K562 (cell line): ENCODE data around the gene COL4A1. TPM values are rescaled to one million over a fixed set of nuclear protein-coding genes. Genes with fewer than 3 reads are reported as not detected.

Source experiments
- ATAC-seq: fragments of 200-7000 bp; cut with Tn5 transposase; 3 replicates; pipeline ENCODE4 v1.9.1; 2020; ENCODE audit warnings: moderate library complexity
- BruUV-seq: library from RNA; stranded (reverse); fragments of 400-500 nt; replicated peaks from 2 replicates; lab custom pipeline; 2021; lab: Mats Ljungman, UMichigan
- CTCF ChIA-PET: fragments of 300-600 bp; formaldehyde crosslinking; extraction: SDS; loops from one replicate; lab custom pipeline; 2021; ENCODE audit warnings: low intra/inter-chr PET ratio; lab: Yijun Ruan, JAX
- POLR2A ChIA-PET: fragments of 300-600, 350-650 bp; sonication (Branson Sonifier 250); formaldehyde crosslinking; extraction: SDS; loops from one replicate; lab custom pipeline; 2021; ENCODE audit warnings: antibody characterized with exemption, inconsistent platforms; lab: Yijun Ruan, JAX
- DNase-seq, 4 experiments: peaks; one replicate each; pipeline versions ENCODE4 v3.0.0 to v3.0.0-alpha.2; 2011 to 2018; ENCODE audit warnings: low spot score in 3 of 4, mixed read lengths in 3 of 4; ENCODE audit errors: extremely low read depth in 1 of 4
- FAIRE-seq: peaks from 2 replicates; lab custom pipeline; 2011; peaks lifted over from hg19 to GRCh38; lab: Jason Lieb, UNC
- H2AFZ ChIP-seq: 2 replicates; pipeline ENCODE4 v1.6.0; 2011; ENCODE audit warnings: low read depth, low read length, control low read depth, inconsistent platforms
- H3K27ac ChIP-seq: fragments of 200-600 bp; 3 replicates; pipeline ENCODE4 v1.8.0; 2011; ENCODE audit warnings: low read depth, mild to moderate bottlenecking, control low read depth, inconsistent platforms, low read length, moderate library complexity, mixed read lengths; ENCODE audit errors: extremely low read depth
- H3K27me3 ChIP-seq, 2 experiments: fragments of 300-600 bp in 1 of 2; 2 replicates in 1 of 2; 3 replicates in 1 of 2; pipeline versions ENCODE4 v1.6.0 to v1.8.0; 2011; ENCODE audit warnings: inconsistent platforms in 2 of 2, low read length in 2 of 2, mild to moderate bottlenecking in 1 of 2, mixed read lengths in 1 of 2, moderate library complexity in 1 of 2; ENCODE audit not compliant: control insufficient read depth in 2 of 2, insufficient read depth in 2 of 2
- H3K36me3 ChIP-seq: fragments of 300-600 bp; 3 replicates; pipeline ENCODE4 v1.8.0; 2011; ENCODE audit warnings: mild to moderate bottlenecking, low read length, inconsistent platforms; ENCODE audit not compliant: control insufficient read depth, insufficient read depth
- H3K4me1 ChIP-seq, 2 experiments: fragments of 200-600 bp in 1 of 2; replicated peaks in 1 of 2; 2 replicates in 1 of 2; 3 replicates in 1 of 2; pipeline versions ENCODE4 v1.5.1 to v1.8.0; 2011; ENCODE audit warnings: inconsistent platforms in 2 of 2, low read length in 2 of 2, mild to moderate bottlenecking in 1 of 2, mixed read lengths in 1 of 2, moderate library complexity in 1 of 2; ENCODE audit not compliant: control insufficient read depth in 2 of 2, insufficient read depth in 2 of 2
- H3K4me2 ChIP-seq: 2 replicates; pipeline ENCODE4 v1.6.1; 2011; ENCODE audit warnings: low read length, control low read depth, inconsistent platforms, mixed read lengths; ENCODE audit not compliant: insufficient read depth
- H3K4me3 ChIP-seq: fragments of 200-600 bp; sonication (generic), shearing (Covaris generic); 2 replicates; pipeline ENCODE4 v1.5.1; 2016; ENCODE audit warnings: control low read depth, inconsistent platforms
- H3K79me2 ChIP-seq: fragments of 200-600 bp; 3 replicates; pipeline ENCODE4 v1.8.0; 2011; ENCODE audit warnings: low read length, inconsistent platforms; ENCODE audit not compliant: control insufficient read depth, insufficient read depth
- H3K9ac ChIP-seq, 2 experiments: 2 replicates each; pipeline versions ENCODE4 v1.6.0 to v1.6.1; 2011; ENCODE audit warnings: low read depth in 2 of 2, low read length in 2 of 2, control low read depth in 1 of 2, inconsistent platforms in 1 of 2, mild to moderate bottlenecking in 1 of 2, mixed read lengths in 1 of 2; ENCODE audit not compliant: insufficient read depth in 1 of 2
- H3K9me1 ChIP-seq: one replicate; pipeline ENCODE4 v1.6.0; 2011; ENCODE audit warnings: inconsistent platforms, mild to moderate bottlenecking, low read length, moderate library complexity; ENCODE audit not compliant: control insufficient read depth, insufficient read depth
- H3K9me3 ChIP-seq: replicated peaks from 2 replicates; pipeline ENCODE4 v1.5.1; 2011; ENCODE audit warnings: low read depth, low read length, inconsistent platforms; ENCODE audit not compliant: control insufficient read depth, insufficient read depth
- H4K20me1 ChIP-seq: replicated peaks from 2 replicates; pipeline ENCODE4 v1.6.1; 2011; ENCODE audit warnings: low read length, inconsistent platforms, mixed read lengths; ENCODE audit not compliant: control insufficient read depth, insufficient read depth
- CTCF ChIP-seq, 3 experiments: IDR thresholded peaks in 2 of 3; conservative IDR thresholded peaks in 1 of 3; 2 replicates each; pipeline ENCODE4 v1.5.1; 2011 to 2012; ENCODE audit warnings: low read length in 3 of 3, mild to moderate bottlenecking in 3 of 3, control low read depth in 2 of 3, improper control_type of control experiment in 1 of 3, inconsistent platforms in 1 of 3, low read depth in 1 of 3, mixed read lengths in 1 of 3, moderate library complexity in 1 of 3; ENCODE audit not compliant: insufficient read depth in 2 of 3
- EGR1 ChIP-seq: fragments of 450-650 bp; conservative IDR thresholded peaks from 2 replicates; pipeline ENCODE4 v1.6.1; 2017; ENCODE audit warnings: mild to moderate bottlenecking
- KLF13 ChIP-seq: fragments of 450-650 bp; IDR thresholded peaks from 2 replicates; pipeline ENCODE4 v1.6.1; 2016; ENCODE audit warnings: missing genetic modification characterization, low read depth, mild to moderate bottlenecking, missing compliant biosample characterization, moderate library complexity, borderline replicate concordance
- RAD21 ChIP-seq, 2 experiments: fragments of 250-450 bp in 1 of 2; fragments of 450-650 bp in 1 of 2; sonication (Bioruptor Pico) in 1 of 2; formaldehyde crosslinking in 1 of 2; IDR thresholded peaks in 1 of 2; conservative IDR thresholded peaks in 1 of 2; 2 replicates each; pipeline versions ENCODE4 v1.4.0 to v1.8.0; 2020 to 2022; ENCODE audit warnings: mild to moderate bottlenecking in 2 of 2, moderate library complexity in 1 of 2
- TCF15 ChIP-seq: fragments of 250-450 bp; sonication (Bioruptor Pico); IDR thresholded peaks from 2 replicates; pipeline ENCODE4 v1.8.0; 2022; ENCODE audit warnings: moderate library complexity, mild to moderate bottlenecking, inconsistent platforms
- ZNF12 ChIP-seq: sonication (generic); formaldehyde crosslinking; IDR thresholded peaks from 2 replicates; pipeline ENCODE4 v1.4.0; 2020; ENCODE audit warnings: mild to moderate bottlenecking, missing genetic modification reagents
- ZNF280B ChIP-seq: fragments of 250-450 bp; sonication (Bioruptor Pico); IDR thresholded peaks from 2 replicates; pipeline ENCODE4 v1.5.1; 2021; ENCODE audit warnings: mild to moderate bottlenecking
- ZNF639 ChIP-seq, 2 experiments: fragments of 200-800 bp in 1 of 2; sonication (Bioruptor generic) in 1 of 2; sonication (generic) in 1 of 2; formaldehyde crosslinking in 1 of 2; IDR thresholded peaks in 1 of 2; conservative IDR thresholded peaks in 1 of 2; 2 replicates each; pipeline versions ENCODE4 v1.5.0 to v1.6.1; 2016 to 2020; ENCODE audit warnings: missing compliant biosample characterization in 1 of 2, missing genetic modification characterization in 1 of 2, missing genetic modification reagents in 1 of 2
- WGBS: fragments of 100-300 bp; shearing (Covaris generic); methylation state at CpG from one replicate; pipeline ENCODE4 v1.1.6; 2016; ENCODE audit warnings: low coverage, mixed read lengths; ENCODE audit not compliant: insufficient coverage; ENCODE audit errors: missing lambda C conversion rate; 5-methylcytosine and 5-hydroxymethylcytosine counted together
- in situ Hi-C: fragments of 300-500 bp; cut with MboI; formaldehyde crosslinking; loops from 4 replicates; pipeline ENCODE4 v1.15.0; 2018; ENCODE audit warnings: inconsistent platforms, mixed read lengths
- intact Hi-C: fragments of 100-400 bp; cut with micrococcal nuclease; formaldehyde crosslinking; loops from 2 replicates; pipeline ENCODE4 v1.14.2; 2022
- polyA plus RNA-seq, 8 experiments: library from polyadenylated mRNA; depleted of rRNA in 4 of 8; stranded (reverse) in 5 of 8; unstranded in 3 of 8; fragments of >200 nt; fragmentation: Nextera tagmentation in 2 of 8; fragmentation: Illumina TruSeq in 1 of 8; extraction: Ambion mirVana in 2 of 8; extraction: Trizol in 1 of 8; gene quantifications; 2 replicates each; pipeline versions ENCODE4 v1.2.1 to v1.2.3, GENCODE V29; 2011 to 2014; ENCODE audit warnings: inconsistent platforms in 1 of 8, missing spikeins in 1 of 8
- total RNA-seq, 7 experiments: library from RNA; depleted of rRNA in 6 of 7; stranded (reverse); fragments of >200 nt in 6 of 7; fragmentation: Illumina TruSeq in 2 of 7; extraction: Trizol in 2 of 7; gene quantifications; 2 replicates each; pipeline versions ENCODE4 v1.2.1 to v1.2.3, GENCODE V29; 2011 to 2021; ENCODE audit warnings: low replicate concordance in 1 of 7

Gene COL4A1
- total and polyA plus RNA-seq, 9 of the 15 experiments (the other 6 are each of a cell fraction or from before 2014, with no cell fraction given) = 0.35 TPM; not detected in 8

GRCh38 chr13:110137680-110138009, 169.3 kb downstream of the COL4A1 start:
- peak; percentile 82 for ATAC-seq
- peaks cover 2 to 9% of the 10 kb centered on the region in 2 experiments; a peak in 3 of 5 replicates for H3K4me1 ChIP-seq
- DNase-seq = peak; percentile 14 to 38 (median 23)
- BruUV-seq = no TSS peak
- TF ChIP-seq TCF15 (CRISPR knock-in tag) (no peak), ZNF639 (CRISPR knock-in tag; conservative IDR thresholded peaks at IDR 0.05 in 1 of 2, IDR thresholded peaks at IDR 0.05 in 1 of 2) (no peak), CTCF (IDR thresholded peaks at IDR 0.05 in 2 of 3, conservative IDR thresholded peaks at IDR 0.05 in 1 of 3; ENCODE audit: insufficient read depth in 2 of 3, low read depth in 1 of 3, low read length in 3 of 3) (peak; percentile 22 to 30 (median 29); a peak in 3 of 6 replicates), EGR1 (peak; percentile 74), ZNF280B (no peak), KLF13 (no peak), RAD21 (CRISPR knock-in tag; conservative IDR thresholded peaks at IDR 0.05 in 1 of 2, IDR thresholded peaks at IDR 0.05 in 1 of 2) (peak in 1 of 2 experiments; percentile 13; a peak in 1 of 4 replicates), ZNF12 (no peak)
- TF ChIP-seq, all 486 proteins: peak for 3
- 0% methylated on average over 7 of the region's 7 CpGs for WGBS
- POLR2A ChIA-PET = no interaction called here
- Histone ChIP-seq H3K4me3 (peak overlapping the region; percentile 41), H3K36me3 (no peaks in the 10 kb centered on the region), H3K4me2 (peak overlapping the region; percentile 73), H3K79me2 (no peaks in the 10 kb centered on the region), H3K9me3 (no peaks in the 10 kb centered on the region), H4K20me1 (no peaks in the 10 kb centered on the region), H3K27me3 (peaks cover 0 to 26% of the 10 kb centered on the region in 2 experiments; a peak in 3 of 5 replicates), H3K9me1 (no peaks in the 10 kb centered on the region), H2AFZ (peak overlapping the region; percentile 66; the same call in 1 of the 2 replicates), H3K9ac (peak overlapping the region in 1 of 2 experiments; percentile 4; a peak in 1 of 4 replicates), H3K27ac (0 out of 3 replicates have a peak overlapping the region, but pooled peaks have one; percentile 38)
- intact Hi-C loops (no loop called here), in situ Hi-C loops (no loop called here)
- FAIRE-seq = peak; percentile 15
- CTCF ChIA-PET = interaction anchor here (1.1 kb wide), 1 partner anchor 1174 kb away, joined by 3 read pairs; no protein-coding TSS in a partner anchor
